ENCODE data around the gene ZNF536. TPM values are rescaled to one million over a fixed set of nuclear protein-coding genes. Genes with fewer than 3 reads are reported as not detected.

The ZNF536 gene
- total RNA-seq, 1 donor from 2014 or later = 6.4 TPM

- intact Hi-C loops (cut with micrococcal nuclease) = no loop called here
- ATAC-seq = no peak
- DNase-seq = no peak
Measured at GRCh38 chr19:30562981-30563380, 190.8 kb downstream of the ZNF536 start.

DNA sequence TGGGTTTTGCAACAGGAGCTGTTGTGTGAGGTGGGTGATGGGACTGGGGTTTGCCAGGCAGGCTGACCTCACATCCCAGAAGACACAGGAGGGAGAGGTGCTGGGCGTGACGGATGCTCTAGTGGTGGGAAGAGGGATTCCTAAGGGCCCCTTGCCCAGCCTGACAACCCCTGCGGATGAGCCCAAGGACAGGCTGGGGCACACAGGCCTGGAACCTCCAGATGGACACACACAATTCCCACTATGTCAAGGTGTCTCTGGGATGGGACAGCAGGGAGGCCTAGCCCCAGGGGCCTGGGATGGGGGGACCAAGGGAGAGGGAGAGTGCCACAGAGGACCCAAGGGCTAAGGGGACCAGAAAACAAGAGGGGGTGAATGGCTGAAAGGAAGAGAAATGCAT is 191.5 kb downstream of the ZNF536 start:
- ATAC-seq = no peak
- DNase-seq = no peak
- intact Hi-C loops (cut with micrococcal nuclease) = no loop called here

- ATAC-seq (no peak), DNase-seq (no peak)
- intact Hi-C loops (cut with micrococcal nuclease) = no loop called here
Measured at GRCh38 chr19:30564551-30565011, 192.4 kb downstream of the ZNF536 start.

DNA sequence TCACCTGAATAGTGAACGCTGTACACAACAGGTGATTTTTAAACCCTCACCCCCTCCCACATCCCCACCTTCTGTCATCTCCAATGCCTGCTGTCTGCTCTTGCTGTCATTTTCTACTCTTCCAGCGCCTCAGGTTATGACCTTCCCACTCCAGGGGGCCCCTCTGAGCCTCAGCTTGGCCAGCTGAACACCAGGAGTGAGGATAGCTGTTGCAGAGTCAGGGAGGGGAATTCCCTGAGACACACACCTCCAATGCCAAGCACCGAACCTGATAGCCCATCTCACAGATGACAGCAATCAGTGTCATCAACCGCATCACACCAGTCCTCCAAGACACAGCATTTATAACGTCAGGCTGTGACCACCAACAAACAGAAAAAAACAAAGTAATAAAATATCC is 193.5 kb downstream of the ZNF536 start:
- ATAC-seq (no peak), DNase-seq (no peak)
- intact Hi-C loops (cut with micrococcal nuclease) = no loop called here

DNA sequence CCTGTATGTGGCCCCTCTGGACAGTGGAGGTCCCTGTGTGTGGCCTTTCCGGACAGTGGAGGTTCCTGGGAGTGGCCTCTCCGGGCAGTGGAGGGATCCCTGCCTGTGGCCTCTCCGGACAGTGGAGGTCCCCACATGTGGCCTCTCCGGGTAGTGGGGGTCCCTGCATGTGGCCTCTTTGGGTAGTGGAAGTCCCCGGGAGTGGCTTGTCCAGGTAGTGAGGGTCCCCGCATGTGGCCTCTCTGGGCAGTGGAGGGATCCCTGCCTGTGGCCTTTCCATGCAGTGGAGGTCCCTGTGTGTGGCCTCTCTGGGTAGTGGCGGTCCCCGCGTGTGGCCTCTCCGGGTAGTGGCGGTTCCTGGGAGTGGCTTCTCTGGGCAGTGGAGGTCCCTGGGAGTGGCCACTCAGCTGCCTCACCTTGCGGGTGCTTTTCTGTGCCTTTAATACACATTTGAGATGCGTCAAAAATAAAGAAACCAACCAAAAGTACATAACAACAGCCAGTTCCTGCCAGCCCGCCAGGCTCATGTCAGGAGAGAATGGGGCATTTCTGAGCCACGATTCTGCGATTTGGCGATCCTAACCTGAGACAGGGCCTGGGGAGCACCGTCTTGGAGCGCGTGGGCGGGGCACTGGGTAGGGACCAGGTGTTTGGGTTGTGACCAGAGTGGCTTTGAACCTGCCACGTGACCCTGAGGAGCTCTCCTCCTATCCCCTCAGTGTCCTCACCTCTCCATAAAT is 194.7 kb downstream of the ZNF536 start:
- no peak for DNase-seq
- ATAC-seq = no peak
- intact Hi-C loops (cut with micrococcal nuclease) = no loop called here

DNA sequence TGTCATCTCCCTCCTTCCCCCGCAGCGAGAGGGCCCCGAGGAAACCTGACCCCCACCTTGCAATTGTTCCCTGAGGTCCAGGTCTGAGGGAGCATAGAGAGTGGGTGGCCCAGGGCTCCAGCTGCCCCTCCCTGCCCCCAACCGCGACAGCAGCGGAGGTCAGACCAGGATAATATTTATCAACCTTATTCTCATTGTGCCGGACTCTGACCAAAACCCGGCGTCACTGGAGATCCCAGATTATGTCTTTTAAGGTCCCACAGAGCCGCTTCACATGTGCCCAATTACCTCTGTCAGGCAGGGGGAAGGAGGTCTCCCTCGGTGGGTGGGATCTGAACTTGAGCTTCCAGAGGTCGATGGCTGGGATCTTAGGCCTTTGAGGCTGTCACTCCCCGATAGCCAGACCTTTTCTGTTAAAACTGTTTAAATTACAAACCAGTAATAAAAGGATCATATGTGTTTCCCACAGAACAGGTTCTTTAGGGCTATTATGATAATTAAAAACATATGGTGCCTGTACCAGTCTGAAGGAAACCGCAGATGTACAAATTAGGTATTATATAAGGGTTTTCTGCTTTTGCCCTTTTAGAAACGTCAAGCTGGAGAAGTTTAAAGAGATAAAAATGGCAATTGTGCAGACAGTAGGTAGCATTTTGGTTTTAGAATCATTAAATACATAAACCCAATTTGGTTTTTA is 195.5 kb downstream of the ZNF536 start:
- DNase-seq (no peak), ATAC-seq (no peak)
- intact Hi-C loops (cut with micrococcal nuclease) = no loop called here

- ATAC-seq (no peak), DNase-seq (no peak)
- intact Hi-C loops (cut with micrococcal nuclease) = no loop called here
Measured at GRCh38 chr19:30570194-30570593, 198.0 kb downstream of the ZNF536 start.

DNA sequence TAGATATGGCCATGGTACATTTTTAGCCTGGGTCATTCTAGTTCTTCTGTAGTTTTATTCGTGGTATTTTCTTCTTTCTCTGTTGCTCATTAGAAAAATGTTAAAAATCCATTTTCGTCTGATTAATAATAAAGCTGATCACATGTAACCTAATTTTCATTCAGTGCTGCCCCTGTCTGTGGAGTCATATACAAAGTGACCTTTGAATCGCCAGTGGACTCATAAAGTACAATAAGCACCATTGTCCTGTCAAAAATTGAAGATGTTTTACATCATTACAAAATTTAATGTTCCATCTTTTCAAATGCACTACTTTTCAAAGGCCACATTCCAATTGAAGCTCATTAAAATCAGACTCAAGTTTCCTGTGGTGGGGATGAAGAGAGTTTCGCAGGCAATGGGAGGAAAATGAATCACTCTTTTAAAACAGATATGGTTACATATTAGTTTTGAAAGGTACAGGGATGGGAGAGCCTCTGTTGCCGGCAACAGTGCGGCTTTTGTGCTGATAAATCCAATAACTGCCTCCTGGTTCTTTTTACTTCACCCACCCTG is 205.4 kb downstream of the ZNF536 start:
- no peak for DNase-seq
- intact Hi-C loops (cut with micrococcal nuclease) = no loop called here

GRCh38 chr19:30579419-30579818 is 207.2 kb downstream of the ZNF536 start:
- no peak for ATAC-seq

More for the DNA sequence above, 205.4 kb downstream of the ZNF536 start:
- no peak for ATAC-seq

GRCh38 chr19:30580673-30581072 is 208.5 kb downstream of the ZNF536 start:
- intact Hi-C loops (cut with micrococcal nuclease) = no loop called here
- ATAC-seq (no peak), DNase-seq (no peak)

More at GRCh38 chr19:30579419-30579818, 207.2 kb downstream of the ZNF536 start:
- intact Hi-C loops (cut with micrococcal nuclease) = no loop called here
- DNase-seq = no peak

GRCh38 chr19:30584090-30584489 is 211.9 kb downstream of the ZNF536 start:
- intact Hi-C loops (cut with micrococcal nuclease) = no loop called here
- DNase-seq = no peak
- no peak for ATAC-seq

GRCh38 chr19:30587869-30588268 is 215.7 kb downstream of the ZNF536 start:
- intact Hi-C loops (cut with micrococcal nuclease) = no loop called here
- no peak for ATAC-seq
- no peak for DNase-seq

DNA sequence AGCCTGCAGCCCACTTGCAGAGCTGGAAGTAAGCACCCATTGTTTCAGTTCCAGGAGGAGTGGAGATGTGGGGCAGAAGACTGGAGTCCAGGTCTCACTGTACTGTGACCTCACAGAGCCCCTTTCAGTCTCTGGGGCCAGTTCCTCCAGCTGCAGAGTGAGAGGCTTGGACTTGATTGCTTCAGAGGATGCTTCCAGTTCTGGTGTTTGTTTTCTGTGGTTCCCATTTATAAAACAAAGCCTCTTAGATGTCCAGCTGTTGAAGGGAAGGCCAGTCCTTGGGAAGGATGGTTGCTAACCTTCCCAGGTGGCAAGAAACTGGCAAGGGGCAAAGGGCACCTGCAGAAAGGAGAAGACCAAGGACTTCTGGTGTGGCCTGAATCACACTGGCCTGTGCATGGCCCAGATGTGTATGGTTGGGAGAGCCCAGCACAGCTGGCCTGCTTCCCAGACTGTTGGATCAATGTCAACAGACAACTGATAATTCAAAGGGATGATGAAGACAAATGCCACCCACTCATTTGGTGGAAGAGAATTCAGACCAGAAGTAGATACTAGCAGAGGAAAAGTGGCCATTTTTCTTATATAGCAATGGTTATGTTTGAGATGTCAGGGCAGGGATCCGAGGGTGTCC is 218.5 kb downstream of the ZNF536 start:
- intact Hi-C loops (cut with micrococcal nuclease) = no loop called here
- DNase-seq (no peak), ATAC-seq (peak; percentile 41)

DNA sequence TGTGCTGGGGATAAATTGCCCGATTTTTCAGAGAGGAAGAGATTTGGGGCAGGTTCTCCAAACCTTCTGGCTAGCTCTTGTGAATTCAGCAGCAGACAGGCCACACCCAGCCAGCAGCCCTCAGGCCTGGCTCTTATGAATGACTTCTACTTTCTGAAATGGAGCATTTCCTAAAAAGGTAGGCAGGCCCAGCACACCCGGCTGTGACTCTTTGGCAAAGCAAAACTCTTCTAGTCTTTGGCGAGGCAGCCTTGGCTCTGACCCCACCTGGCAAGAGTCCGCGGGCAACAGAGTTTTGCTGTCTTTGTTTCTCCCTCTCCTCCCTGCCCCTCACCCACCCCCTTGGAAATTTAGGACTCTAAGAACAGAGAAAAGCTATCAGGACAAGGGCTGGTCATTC is 221.2 kb downstream of the ZNF536 start:
- intact Hi-C loops (cut with micrococcal nuclease) = no loop called here
- ATAC-seq (peak; percentile 51), DNase-seq (peak; percentile 37)

GRCh38 chr19:30593975-30594745 is 222.0 kb downstream of the ZNF536 start:
- DNase-seq = no peak
- ATAC-seq = no peak
- intact Hi-C loops (cut with micrococcal nuclease) = no loop called here

DNA sequence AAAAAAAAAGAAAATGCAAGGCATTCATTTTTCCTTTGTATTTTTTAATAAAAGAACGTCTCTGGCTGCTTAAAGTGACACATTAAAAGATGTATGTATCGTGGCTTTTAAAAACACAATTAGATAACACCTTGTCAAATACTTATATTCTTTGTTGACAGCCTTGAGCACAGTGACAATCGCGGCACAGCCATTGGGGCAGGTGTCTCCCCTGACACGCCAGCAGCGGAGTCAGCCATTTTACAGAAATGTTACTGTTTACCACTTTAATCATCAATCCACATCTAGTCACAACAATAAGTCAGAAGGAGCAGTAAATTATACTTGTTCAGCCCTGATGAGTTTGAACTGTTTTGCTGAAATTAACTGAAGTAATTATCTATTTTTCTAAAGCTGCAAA is 224.1 kb downstream of the ZNF536 start:
- ATAC-seq = no peak

DNA sequence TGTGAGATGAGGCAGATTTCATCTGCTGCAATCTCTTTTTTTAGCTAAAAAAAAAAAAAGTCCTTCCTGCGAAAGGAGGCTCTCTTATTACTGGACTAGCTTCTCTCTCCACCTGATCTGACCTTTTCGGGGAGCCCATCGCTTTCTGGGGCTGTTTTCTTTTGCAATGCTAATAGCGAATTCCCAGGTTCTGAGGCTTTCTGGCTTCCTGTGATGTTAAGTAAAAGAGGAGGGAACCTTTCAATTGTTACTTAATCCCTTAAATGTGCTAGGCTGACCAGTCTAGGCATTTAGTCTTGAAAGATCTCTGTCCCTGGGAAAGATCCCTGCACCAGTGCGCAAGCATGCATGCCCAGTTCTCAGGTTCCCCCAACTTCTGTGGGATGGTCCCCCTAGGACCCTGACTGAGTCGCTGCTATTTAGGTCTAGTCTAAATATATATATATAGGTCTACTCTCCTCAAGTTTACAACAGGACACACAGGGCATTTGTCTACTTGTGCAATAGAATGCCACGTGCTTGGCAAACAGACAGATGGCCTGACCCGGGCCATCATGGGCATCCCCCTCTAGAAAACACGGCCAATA is 224.7 kb downstream of the ZNF536 start:
- no peak for DNase-seq
- no peak for ATAC-seq
- intact Hi-C loops (cut with micrococcal nuclease) = no loop called here

More for the DNA sequence above, 224.1 kb downstream of the ZNF536 start:
- intact Hi-C loops (cut with micrococcal nuclease) = no loop called here
- no peak for DNase-seq

DNA sequence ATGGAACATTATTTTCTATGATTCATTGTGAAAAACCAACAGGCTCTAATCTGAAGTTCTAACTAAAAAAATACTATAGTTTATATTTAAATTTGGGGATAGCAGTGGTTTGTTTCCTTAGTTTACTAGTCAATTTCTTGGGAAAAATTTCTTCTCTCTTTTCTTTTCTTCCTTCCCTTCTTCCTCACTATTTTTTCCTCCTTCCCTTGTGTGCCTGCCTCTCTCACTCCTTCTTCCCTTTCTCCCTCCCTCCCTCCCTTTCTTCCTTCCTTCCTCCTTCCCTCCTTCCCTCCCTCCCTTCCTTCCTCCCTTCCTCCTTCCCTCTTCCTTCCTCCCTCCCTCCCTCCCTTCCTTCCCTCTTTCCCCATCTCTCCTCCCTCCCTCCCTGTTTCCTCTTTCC is 226.5 kb downstream of the ZNF536 start:
- DNase-seq (no peak), ATAC-seq (no peak)
- intact Hi-C loops (cut with micrococcal nuclease) = no loop called here
